ENCODE data around the gene CXCL11.

Gene CXCL11

DNA sequence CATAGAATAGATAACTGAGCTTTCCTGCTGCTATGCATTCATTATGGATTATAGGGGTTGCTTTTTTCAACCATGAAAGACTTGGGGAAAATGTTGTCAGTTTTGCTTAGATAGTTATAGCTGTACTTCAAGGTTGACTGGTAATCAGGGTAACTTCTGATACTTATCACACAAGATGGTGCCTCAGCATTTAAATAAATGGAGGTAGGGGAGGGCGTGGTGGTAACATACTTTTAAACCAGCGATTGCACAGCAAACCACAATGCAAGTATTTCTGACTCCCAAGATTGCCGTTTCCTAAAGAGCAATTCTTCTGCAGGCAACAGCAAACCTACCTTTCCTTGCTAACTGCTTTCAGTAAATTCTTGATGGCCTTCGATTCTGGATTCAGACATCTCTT is 13.8 kb downstream of the CXCL11 start:
- H3K4me1 ChIP-seq (ENCODE audit: control insufficient read depth in 1 of 2, insufficient read depth in 2 of 2, low read length in 2 of 2), result peaks cover 4 to 6% of the 10 kb centered on the region in 2 donors
- H3K27ac ChIP-seq (ENCODE audit: low read depth, low read length), result no peak overlapping the region
- no peak overlapping the region for H3K4me3 ChIP-seq (ENCODE audit: low read depth in 1 of 2, low read length in 2 of 2)
- no peaks in the 10 kb centered on the region for H3K9me3 ChIP-seq (ENCODE audit: control insufficient read depth in 1 of 2, low read length in 2 of 2)
- no peaks in the 10 kb centered on the region for H3K36me3 ChIP-seq (ENCODE audit: control insufficient read depth in 1 of 2, insufficient read depth in 2 of 2, low read length in 2 of 2)
- H3K27me3 ChIP-seq (ENCODE audit: control insufficient read depth in 1 of 2, insufficient read depth in 2 of 2, low read length in 2 of 2), result no peaks in the 10 kb centered on the region
- H3K9ac ChIP-seq (ENCODE audit: low read depth in 1 of 2, low read length in 2 of 2), result no peak overlapping the region

DNA sequence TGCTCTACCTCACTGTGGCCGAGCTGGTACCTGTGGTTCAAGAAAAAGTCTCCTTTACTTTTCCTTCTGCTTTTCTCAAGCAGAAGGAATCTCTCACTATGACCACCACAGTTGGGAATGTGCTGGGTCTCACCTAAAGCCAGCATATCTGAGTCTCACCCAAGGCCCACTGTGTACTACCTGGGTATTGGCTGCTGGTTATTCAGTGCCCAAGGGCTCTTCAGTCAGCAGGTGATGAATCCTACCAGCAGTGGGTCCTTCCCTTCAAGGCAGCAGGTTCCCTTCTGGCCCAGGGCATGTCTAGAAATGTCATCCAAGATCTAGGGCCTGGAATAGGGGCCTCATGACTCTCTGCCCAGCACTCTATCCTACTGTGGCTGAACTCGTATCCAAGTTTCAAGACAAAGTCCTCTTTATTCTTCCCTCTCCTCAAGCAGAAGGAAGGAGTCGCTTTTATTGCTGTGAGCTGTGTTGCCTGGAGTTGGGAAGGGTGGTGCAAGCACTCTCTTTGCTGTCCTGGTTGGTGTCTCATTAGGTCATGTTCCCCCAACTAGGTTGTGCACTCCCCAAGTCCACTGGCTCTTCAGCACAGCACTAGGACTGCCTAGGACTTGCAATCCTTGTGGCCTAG is 18.7 kb downstream of the CXCL11 start:
- no peak overlapping the region for H3K27ac ChIP-seq (ENCODE audit: low read depth, low read length)
- H3K9ac ChIP-seq (ENCODE audit: low read depth in 1 of 2, low read length in 2 of 2), result no peak overlapping the region
- H3K27me3 ChIP-seq (ENCODE audit: control insufficient read depth in 1 of 2, insufficient read depth in 2 of 2, low read length in 2 of 2), result no peaks in the 10 kb centered on the region
- H3K4me3 ChIP-seq (ENCODE audit: low read depth in 1 of 2, low read length in 2 of 2), result no peak overlapping the region
- H3K9me3 ChIP-seq (ENCODE audit: control insufficient read depth in 1 of 2, low read length in 2 of 2), result no peaks in the 10 kb centered on the region
- peaks cover 0 to 10% of the 10 kb centered on the region in 2 donors for H3K4me1 ChIP-seq (ENCODE audit: control insufficient read depth in 1 of 2, insufficient read depth in 2 of 2, low read length in 2 of 2)
- no peaks in the 10 kb centered on the region for H3K36me3 ChIP-seq (ENCODE audit: control insufficient read depth in 1 of 2, insufficient read depth in 2 of 2, low read length in 2 of 2)

DNA sequence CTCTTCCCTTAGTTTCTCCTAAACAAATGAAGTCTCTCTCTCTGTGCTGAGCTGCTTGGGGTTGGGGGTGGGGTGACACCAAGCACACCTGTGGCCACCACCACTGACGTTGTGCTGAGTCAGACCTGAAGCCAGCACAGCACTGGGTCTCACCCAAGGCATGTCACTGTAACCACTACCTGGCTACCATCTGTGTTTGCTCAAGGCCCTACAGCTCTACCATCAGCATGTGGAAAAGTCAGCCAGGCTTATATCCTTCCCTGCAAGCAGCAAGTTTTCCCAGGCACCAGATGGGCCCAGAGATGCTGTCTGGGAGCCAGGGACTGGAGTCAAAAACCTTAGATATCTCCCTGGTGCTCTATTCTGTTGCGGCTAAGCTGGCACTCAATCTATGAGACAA is 19.5 kb downstream of the CXCL11 start:
- Histone ChIP-seq H3K27ac (ENCODE audit: low read depth, low read length) (no peak overlapping the region), H3K36me3 (ENCODE audit: control insufficient read depth in 1 of 2, insufficient read depth in 2 of 2, low read length in 2 of 2) (no peaks in the 10 kb centered on the region), H3K4me3 (ENCODE audit: low read depth in 1 of 2, low read length in 2 of 2) (no peak overlapping the region), H3K27me3 (ENCODE audit: control insufficient read depth in 1 of 2, insufficient read depth in 2 of 2, low read length in 2 of 2) (no peaks in the 10 kb centered on the region), H3K9ac (ENCODE audit: low read depth in 1 of 2, low read length in 2 of 2) (no peak overlapping the region), H3K4me1 (ENCODE audit: control insufficient read depth in 1 of 2, insufficient read depth in 2 of 2, low read length in 2 of 2) (peaks cover 0 to 10% of the 10 kb centered on the region in 2 donors), H3K9me3 (ENCODE audit: control insufficient read depth in 1 of 2, low read length in 2 of 2) (no peaks in the 10 kb centered on the region)

DNA sequence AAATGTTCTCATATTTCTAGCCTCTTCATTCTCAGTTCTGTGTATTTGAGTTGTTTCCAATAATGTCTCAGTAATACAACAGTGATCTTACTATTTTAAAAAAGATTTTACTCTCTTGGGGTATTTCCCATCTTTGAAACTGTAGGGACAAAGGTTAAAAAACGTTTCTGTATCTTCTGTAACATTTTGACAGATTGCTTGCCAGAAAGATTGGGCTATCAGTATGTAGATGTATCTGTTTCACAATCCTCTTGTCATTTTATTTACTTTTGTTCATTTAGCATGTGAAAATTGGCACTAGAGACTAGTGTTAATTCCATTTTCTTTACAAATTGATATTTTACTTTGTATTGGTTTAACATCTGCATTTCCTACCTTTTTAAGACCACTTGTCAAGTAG is 22.3 kb downstream of the CXCL11 start:
- Histone ChIP-seq H3K27me3 (ENCODE audit: control insufficient read depth in 1 of 2, insufficient read depth in 2 of 2, low read length in 2 of 2) (no peaks in the 10 kb centered on the region), H3K27ac (ENCODE audit: low read depth, low read length) (no peak overlapping the region)

DNA sequence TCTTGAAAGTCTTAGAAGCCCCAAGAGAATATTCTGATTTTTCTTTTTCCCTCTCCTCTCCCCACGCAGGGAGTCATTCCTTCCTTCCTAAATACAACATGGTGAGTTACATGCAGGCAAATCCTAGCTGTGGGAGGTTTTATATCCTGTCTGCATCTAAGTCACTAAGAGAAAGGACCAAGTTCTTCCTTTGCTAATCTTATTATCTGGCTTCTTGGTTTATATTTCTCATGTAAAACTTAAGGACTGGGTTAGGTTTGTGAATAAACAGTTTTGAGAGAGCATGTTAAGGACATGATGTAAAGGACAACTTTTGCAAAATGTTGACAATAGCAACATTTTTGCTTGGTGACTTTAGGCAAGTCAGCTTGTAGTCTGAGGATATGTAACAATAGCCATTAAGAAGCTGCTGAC is 23.5 kb downstream of the CXCL11 start:
- Histone ChIP-seq H3K4me3 (ENCODE audit: low read depth in 1 of 2, low read length in 2 of 2) (no peak overlapping the region), H3K4me1 (ENCODE audit: control insufficient read depth in 1 of 2, insufficient read depth in 2 of 2, low read length in 2 of 2) (peaks cover 0 to 12% of the 10 kb centered on the region in 2 donors)

More for the DNA sequence above, 22.3 kb downstream of the CXCL11 start:
- H3K9ac ChIP-seq (ENCODE audit: low read depth in 1 of 2, low read length in 2 of 2), result no peak overlapping the region
- H3K9me3 ChIP-seq (ENCODE audit: control insufficient read depth in 1 of 2, low read length in 2 of 2), result no peaks in the 10 kb centered on the region
- H3K36me3 ChIP-seq (ENCODE audit: control insufficient read depth in 1 of 2, insufficient read depth in 2 of 2, low read length in 2 of 2), result no peaks in the 10 kb centered on the region
- H3K4me1 ChIP-seq (ENCODE audit: control insufficient read depth in 1 of 2, insufficient read depth in 2 of 2, low read length in 2 of 2), result peaks cover 0 to 10% of the 10 kb centered on the region in 2 donors
- no peak overlapping the region for H3K4me3 ChIP-seq (ENCODE audit: low read depth in 1 of 2, low read length in 2 of 2)

DNA sequence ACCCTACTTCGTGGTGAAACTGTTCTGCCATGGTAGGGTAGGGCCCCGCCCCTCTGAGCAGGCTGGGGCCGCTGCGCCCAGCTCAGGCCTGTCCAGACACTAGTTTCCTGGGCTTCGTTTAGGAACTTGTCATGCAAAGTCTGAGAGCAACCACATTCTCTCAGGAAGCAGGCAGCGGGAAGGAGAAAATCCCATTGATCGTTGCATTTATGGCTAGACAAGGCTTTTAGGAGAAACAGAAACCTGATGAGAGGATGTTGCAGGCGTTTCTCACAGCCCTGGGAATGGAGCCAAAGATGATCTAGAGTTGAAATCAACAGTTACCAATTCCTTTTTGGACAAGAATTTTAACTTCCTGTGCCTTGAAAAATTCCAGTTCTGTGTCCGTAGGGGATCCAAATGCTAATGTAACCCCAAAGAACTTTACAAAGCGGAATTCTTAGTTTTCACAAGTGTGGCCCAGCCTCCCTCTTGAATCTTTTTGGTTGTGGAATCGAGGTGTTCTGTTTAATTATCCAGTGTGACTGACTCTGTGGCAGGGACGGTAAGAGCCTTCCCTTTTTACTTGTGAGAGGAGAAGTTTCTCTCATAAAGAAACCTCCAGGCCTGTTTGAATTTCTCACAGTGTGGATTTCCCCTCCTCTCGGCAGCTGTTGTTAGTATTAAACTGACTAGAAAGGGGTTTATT is 24.0 kb downstream of the CXCL11 start:
- Histone ChIP-seq H3K4me3 (ENCODE audit: low read depth in 1 of 2, low read length in 2 of 2) (peak overlapping the region; percentile 2 to 17), H3K9ac (ENCODE audit: low read depth in 1 of 2, low read length in 2 of 2) (peak overlapping the region in 1 of 2 donors; percentile 0), H3K9me3 (ENCODE audit: control insufficient read depth in 1 of 2, low read length in 2 of 2) (no peaks in the 10 kb centered on the region)

More for the DNA sequence above, 23.5 kb downstream of the CXCL11 start:
- no peaks in the 10 kb centered on the region for H3K9me3 ChIP-seq (ENCODE audit: control insufficient read depth in 1 of 2, low read length in 2 of 2)
- no peak overlapping the region for H3K9ac ChIP-seq (ENCODE audit: low read depth in 1 of 2, low read length in 2 of 2)
- no peaks in the 10 kb centered on the region for H3K27me3 ChIP-seq (ENCODE audit: control insufficient read depth in 1 of 2, insufficient read depth in 2 of 2, low read length in 2 of 2)
- H3K27ac ChIP-seq (ENCODE audit: low read depth, low read length), result peak overlapping the region; percentile 26
- no peaks in the 10 kb centered on the region for H3K36me3 ChIP-seq (ENCODE audit: control insufficient read depth in 1 of 2, insufficient read depth in 2 of 2, low read length in 2 of 2)

DNA sequence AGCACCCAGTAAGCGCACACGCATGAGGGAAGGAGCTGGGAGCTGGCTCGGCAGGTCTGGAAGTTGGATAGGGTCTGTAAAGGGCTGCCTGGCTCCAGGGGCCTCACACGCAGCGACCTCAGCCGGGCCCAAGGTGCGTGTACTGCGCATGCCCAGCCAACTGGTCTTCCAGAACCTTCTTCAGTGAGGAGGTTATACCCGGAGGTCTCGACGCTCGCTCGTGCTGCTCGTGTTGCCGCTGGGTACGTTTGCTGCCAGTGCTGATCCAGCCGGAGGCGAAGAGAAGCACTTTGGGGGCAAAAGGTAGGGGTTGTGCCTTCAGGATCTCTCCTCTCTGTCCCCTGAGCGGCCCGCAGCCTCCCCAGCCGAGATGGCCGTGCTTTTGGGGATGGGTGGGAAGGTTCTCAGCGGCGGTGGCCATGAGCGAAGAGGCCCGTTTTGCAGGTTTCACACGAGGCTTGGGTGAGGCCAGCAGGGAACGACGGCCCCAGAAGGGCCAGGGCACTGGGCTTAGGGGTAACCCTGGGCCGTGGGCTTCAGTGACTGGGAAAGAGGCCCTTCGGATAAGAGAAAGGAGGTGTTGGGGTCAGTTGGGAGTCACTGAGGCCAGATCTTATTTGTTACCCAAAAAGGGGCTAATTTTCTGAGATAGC is 24.7 kb downstream of the CXCL11 start:
- no peaks in the 10 kb centered on the region for H3K36me3 ChIP-seq (ENCODE audit: control insufficient read depth in 1 of 2, insufficient read depth in 2 of 2, low read length in 2 of 2)
- peaks cover 5 to 22% of the 10 kb centered on the region in 2 donors for H3K4me1 ChIP-seq (ENCODE audit: control insufficient read depth in 1 of 2, insufficient read depth in 2 of 2, low read length in 2 of 2)
- H3K27me3 ChIP-seq (ENCODE audit: control insufficient read depth in 1 of 2, insufficient read depth in 2 of 2, low read length in 2 of 2), result no peaks in the 10 kb centered on the region
- H3K9me3 ChIP-seq (ENCODE audit: control insufficient read depth in 1 of 2, low read length in 2 of 2), result no peaks in the 10 kb centered on the region
- peak overlapping the region; percentile 25 for H3K27ac ChIP-seq (ENCODE audit: low read depth, low read length)
- H3K4me3 ChIP-seq (ENCODE audit: low read depth in 1 of 2, low read length in 2 of 2), result peak overlapping the region; percentile 2 to 17
- peak overlapping the region in 1 of 2 donors; percentile 0 for H3K9ac ChIP-seq (ENCODE audit: low read depth in 1 of 2, low read length in 2 of 2)

More for the DNA sequence above, 24.0 kb downstream of the CXCL11 start:
- H3K27me3 ChIP-seq (ENCODE audit: control insufficient read depth in 1 of 2, insufficient read depth in 2 of 2, low read length in 2 of 2), result no peaks in the 10 kb centered on the region
- H3K36me3 ChIP-seq (ENCODE audit: control insufficient read depth in 1 of 2, insufficient read depth in 2 of 2, low read length in 2 of 2), result no peaks in the 10 kb centered on the region
- peaks cover 0 to 17% of the 10 kb centered on the region in 2 donors for H3K4me1 ChIP-seq (ENCODE audit: control insufficient read depth in 1 of 2, insufficient read depth in 2 of 2, low read length in 2 of 2)
- H3K27ac ChIP-seq (ENCODE audit: low read depth, low read length), result peak overlapping the region; percentile 26

DNA sequence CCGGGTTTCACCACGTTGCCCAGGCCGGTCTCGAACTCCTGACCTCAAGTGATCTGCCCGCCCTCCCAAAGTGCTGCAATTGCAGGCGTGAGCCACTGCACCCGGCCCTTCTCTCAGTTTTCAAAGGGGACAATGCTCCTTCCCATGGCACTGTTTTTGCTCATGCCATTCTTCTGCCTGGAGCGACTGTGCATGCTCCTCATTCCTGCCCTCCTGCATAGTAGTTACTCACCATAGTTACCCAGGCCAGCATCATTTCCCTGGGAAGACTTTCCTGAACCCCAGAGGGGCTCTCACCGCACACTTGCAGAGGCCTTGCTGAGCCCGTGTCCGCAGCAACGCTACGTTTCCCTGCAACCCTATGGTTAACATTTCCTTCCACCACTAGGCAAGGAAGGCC is 25.3 kb downstream of the CXCL11 start:
- H3K9me3 ChIP-seq (ENCODE audit: control insufficient read depth in 1 of 2, low read length in 2 of 2), result no peaks in the 10 kb centered on the region
- H3K27me3 ChIP-seq (ENCODE audit: control insufficient read depth in 1 of 2, insufficient read depth in 2 of 2, low read length in 2 of 2), result no peaks in the 10 kb centered on the region
- no peaks in the 10 kb centered on the region for H3K36me3 ChIP-seq (ENCODE audit: control insufficient read depth in 1 of 2, insufficient read depth in 2 of 2, low read length in 2 of 2)
- H3K4me3 ChIP-seq (ENCODE audit: low read depth in 1 of 2, low read length in 2 of 2), result no peak overlapping the region
- no peak overlapping the region for H3K9ac ChIP-seq (ENCODE audit: low read depth in 1 of 2, low read length in 2 of 2)
- H3K4me1 ChIP-seq (ENCODE audit: control insufficient read depth in 1 of 2, insufficient read depth in 2 of 2, low read length in 2 of 2), result peaks cover 5 to 25% of the 10 kb centered on the region in 2 donors
- H3K27ac ChIP-seq (ENCODE audit: low read depth, low read length), result no peak overlapping the region

DNA sequence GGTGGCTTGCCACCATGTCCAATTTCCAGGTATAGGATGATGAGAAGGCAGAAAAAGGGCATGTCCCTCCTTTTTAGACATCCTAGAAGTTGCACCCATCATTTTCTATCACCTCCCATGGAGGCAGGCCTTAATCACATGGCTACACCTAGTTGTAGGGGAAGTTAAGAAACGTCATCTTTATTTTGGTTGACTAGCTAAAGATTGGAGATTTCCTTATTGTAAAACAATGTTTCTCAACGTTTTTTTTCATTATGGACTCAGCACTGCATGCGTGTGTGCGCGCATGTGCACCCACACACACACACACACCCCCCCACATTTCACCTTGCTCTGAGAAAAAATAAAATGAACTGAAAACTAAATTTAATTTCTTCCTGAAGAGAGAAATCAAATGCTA is 26.6 kb downstream of the CXCL11 start:
- H3K4me3 ChIP-seq (ENCODE audit: low read depth in 1 of 2, low read length in 2 of 2), result no peak overlapping the region
- H3K4me1 ChIP-seq (ENCODE audit: control insufficient read depth in 1 of 2, insufficient read depth in 2 of 2, low read length in 2 of 2), result peaks cover 5 to 25% of the 10 kb centered on the region in 2 donors
- H3K36me3 ChIP-seq (ENCODE audit: control insufficient read depth in 1 of 2, insufficient read depth in 2 of 2, low read length in 2 of 2), result no peaks in the 10 kb centered on the region
- H3K27me3 ChIP-seq (ENCODE audit: control insufficient read depth in 1 of 2, insufficient read depth in 2 of 2, low read length in 2 of 2), result no peaks in the 10 kb centered on the region
- H3K9me3 ChIP-seq (ENCODE audit: control insufficient read depth in 1 of 2, low read length in 2 of 2), result no peaks in the 10 kb centered on the region
- no peak overlapping the region for H3K9ac ChIP-seq (ENCODE audit: low read depth in 1 of 2, low read length in 2 of 2)
- H3K27ac ChIP-seq (ENCODE audit: low read depth, low read length), result no peak overlapping the region

Measured in duodenal mucosa (tissue), 2 donors.